GM18498 (cell line): ENCODE results near the gene TGFBR1.

Experiments
- ATAC-seq: cut with Tn5 transposase; IDR thresholded peaks from one replicate; pipeline ENCODE4 v1.9.1; 2021; ENCODE audit warnings: mild to moderate bottlenecking, moderate library complexity; ENCODE audit not compliant: unreplicated experiment

Gene TGFBR1

DNA sequence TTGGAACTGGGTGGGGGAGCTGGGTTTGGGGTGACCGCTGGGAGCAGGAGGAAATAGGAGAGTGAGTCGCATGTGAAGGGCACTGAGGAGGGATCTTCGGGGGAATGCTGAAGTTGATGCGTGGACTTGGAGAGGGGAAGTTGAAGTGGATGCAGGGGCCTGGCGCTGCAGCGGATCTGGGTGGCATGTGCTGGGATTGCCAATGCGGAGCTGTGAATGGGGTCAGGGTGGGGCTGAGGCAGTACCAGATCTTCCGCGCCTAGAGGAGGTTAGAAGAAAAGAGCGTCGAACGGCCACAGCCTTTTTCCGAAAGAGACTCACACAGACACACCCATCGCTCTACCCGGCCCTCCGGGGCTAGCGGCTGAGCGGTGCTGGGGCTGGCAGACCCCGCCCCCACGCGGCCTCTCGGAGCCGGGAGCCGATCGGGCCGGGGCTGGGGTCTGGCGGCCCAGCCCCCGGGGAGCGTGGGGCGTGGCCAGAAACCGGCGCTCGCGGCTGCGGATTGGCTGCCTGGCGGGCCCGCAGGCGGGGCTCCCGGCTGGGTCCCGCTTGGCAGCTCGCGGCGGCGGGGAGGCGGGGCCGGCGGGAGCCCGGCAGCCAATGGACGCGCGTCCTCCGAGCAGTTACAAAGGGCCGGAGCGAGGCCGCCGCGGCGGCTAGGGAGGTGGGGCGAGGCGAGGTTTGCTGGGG, at the start of gene TGFBR1:
Gene TGFBR1, plus strand, starts transcription at position 655 of the 693 bp plus-strand sequence. CDS start 93 bp downstream, outside the sequence.
- peak; percentile 93 for ATAC-seq

DNA sequence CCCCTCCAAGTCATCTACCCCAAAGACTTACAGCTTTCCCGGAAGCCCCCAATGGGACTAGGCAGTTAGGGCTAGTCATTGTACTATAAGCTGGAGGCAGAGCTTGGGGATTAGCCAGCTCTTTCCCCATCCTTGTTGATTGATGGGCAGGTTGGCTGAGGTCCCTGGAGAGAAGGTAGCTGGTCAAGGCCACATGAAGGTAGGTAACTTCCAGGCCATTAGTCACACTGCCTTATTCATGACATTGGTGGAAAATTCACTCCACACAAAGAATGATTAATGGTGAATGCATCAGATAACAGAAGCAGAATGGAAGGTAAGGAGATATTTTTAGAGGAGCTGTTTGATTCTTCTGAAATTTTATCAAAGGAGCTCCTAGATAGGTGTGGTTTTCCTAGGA, 49.5 kb upstream of the TGFBR1 start:
- ATAC-seq: no peak

DNA sequence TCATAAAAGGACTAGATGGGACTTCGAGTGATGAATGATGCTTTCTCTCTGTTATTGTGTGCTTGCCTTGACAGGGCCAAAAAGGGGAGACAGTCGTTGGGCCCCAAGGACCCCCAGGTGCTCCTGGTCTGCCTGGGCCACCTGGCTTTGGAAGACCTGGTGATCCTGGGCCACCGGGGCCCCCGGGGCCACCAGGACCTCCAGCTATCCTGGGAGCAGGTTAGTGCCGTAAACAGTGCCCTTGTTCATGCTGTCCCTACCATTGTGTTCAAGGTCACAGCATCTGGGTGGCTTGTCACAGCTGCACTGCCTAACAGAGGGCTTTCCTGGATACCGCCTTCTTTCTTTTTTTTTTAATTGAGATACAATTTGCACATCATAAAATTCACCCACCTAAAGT, 48.7 kb upstream of the TGFBR1 start:
- ATAC-seq: no peak

DNA sequence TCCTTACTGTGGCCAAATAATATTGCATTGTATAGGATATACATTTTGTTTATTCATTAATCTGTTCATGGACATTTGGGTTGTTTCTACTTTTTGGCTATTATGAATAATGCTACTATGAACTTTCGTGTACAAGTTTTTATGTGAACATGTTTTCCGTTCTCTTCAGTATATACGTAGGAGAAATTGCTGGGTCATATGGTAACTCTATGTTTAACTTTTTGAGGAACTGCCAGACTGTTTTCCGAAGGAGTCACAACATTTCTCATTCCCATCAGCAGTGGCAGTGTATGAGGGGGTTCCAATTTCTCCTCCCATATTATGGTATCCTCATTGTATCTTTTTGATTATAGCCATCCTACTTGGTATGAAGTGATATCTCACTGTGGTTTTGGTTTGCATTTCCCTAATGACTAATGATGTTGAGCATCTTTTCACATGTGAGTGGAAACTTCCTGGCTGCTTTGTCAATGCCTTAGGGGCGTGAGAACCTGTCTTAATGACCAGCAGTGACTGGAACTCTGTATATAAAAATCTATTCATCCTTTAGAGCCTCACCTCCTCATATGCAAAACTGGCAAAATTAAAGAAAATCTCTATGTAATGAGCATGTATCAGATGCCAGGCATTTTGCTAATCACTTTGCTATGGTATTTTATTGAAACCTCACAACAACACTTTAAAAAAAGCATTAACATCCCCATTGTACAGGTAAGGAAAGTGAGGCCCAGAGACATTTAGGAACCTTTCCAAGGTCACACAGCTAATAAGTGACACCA, 47.8 kb upstream of the TGFBR1 start:
- no peak for ATAC-seq

DNA sequence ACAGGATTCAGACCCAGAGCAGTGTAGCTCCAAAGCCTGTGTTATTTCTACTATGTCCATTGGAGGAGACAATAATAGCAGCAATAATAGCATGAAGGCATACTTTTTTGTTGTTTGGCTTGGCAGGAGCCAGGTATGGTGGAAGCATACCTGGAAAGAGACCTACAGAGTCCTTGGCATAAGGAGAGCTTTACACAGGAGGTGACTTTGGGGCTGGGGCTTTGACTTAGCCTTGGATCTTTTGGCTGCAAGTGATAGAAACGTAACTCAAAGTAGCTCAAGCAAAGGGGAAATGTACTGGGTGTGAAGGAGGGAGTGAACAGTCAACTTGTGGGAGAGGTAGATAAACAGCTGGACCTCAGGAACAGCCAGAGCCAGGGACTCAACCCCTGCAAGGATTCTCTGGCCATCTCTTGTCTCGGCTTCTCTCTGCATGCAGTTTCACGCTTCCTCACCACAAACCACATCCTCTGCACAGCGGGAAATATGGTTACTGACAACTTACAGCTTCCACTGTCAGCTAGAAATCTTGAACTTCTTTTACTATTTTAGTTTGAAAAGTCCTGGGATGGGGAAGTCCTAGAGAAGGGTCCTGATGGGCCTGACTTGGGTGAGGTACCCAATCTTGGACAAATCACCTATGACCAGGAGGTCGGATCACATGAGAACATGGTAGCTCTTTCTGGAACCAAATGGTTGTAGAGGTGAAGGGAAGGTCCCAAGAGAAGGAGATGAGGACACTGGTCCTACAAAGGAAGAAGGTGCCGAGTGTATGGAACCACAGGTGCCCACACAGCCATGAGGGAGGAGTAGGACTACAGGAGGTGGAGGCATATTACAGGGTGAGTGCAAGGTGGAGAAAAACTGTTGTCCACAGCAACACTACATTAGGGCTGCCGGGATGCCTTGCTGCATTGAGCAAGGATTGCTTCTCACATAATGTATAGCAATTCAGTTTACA, 47.0 kb upstream of the TGFBR1 start:
- ATAC-seq: peak; percentile 85

DNA sequence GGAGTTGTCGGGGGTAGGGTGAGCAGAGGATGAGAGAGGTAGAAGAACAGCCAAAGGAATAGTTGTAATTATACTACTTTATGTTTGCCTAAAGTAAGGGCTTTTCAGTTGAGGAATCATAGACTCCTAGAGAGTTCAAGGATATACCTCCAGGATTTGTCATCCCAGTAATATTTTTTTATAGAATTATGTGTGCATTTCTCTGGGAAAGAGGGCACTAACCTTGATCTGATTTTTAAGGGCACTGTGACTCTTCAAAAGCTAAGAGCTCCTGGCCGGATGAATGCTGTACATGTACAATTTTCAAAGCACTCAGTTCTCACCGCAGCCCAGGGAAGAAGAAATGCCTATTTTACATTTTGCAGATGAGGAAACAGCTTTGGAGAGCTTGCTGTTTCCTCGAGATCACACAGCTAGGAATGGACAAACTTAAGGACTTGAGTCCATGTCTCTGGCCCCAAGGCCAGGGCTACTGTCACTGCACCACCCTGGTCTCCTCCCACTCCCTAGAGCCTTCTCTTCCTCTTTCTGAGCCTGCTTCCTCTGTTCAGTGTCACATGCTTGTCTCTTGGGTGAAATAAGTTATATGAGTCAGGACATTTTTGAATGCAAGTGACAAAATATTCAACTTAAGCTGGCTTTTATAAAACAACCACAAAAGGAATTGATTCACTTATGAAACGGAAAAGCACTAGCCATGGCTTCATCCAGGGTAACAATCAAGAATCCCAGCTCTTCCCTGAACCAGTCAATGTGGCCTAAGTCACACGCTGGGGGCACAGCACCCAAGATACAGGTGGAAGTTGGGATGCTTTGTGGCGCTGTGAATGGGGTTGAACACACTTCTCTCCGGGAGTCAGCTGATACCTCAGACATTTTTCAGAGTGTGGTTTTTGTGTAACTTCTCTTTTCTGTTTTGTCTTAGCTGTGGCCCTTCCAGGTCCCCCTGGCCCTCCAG, 45.7 kb upstream of the TGFBR1 start:
- ATAC-seq: peak; percentile 71

DNA sequence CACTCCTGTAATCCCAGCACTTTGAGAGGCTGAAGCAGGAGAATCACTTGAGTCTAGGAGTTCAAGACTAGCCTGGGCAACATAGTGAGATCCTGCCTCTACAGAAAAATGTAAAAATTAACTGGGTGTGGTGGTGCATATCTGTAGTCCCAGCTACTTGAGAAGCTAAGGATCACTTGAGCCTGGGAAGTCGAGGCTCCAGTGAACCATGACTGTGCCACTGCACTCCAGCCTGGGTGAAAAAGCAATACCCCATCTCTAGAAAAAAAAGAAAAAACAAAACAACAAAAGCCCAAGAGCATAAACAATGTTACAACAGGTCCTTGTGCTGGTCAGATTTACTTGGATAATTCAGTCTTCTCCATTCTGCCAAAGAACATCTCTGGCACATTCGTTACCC, 44.3 kb upstream of the TGFBR1 start:
- no peak for ATAC-seq

DNA sequence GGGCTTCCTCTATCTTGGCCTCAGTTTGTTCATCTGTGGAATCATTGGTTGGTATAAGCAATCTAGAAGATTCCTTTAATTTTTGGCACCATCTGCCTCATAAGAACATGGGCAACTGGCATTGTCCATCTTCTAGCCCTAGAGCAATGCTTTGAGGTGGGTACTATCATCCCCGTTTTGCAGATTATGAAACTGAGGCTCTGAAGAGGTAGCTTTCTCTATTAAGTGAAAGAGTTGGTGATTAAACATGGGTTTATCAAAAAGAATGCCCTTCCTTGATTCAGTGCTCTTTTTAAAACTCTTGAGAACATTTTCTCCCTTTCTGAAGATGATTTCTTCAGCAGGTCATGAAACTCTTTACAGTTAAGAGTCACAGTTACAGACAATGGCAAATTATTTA, 42.4 kb upstream of the TGFBR1 start:
- ATAC-seq: no peak

DNA sequence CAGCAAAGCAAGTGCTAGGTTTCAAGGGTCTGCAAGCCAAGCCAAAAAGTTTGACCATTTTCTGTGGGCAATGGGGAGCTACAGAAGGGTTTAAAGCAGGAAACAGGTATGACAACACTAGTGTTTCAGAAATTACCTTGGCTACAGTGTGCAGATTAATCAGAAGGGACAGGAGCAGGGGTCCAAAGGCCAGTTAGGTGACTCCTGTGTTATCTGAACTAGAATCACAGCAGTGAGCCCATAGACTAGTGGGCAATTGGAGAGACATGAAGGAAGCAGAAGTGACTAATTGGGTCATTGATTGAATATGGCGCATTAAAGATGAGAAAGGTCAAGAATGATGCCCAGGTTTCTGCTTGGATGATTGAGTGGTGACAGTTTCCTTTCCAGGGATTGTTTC, 41.4 kb upstream of the TGFBR1 start:
- ATAC-seq: no peak

DNA sequence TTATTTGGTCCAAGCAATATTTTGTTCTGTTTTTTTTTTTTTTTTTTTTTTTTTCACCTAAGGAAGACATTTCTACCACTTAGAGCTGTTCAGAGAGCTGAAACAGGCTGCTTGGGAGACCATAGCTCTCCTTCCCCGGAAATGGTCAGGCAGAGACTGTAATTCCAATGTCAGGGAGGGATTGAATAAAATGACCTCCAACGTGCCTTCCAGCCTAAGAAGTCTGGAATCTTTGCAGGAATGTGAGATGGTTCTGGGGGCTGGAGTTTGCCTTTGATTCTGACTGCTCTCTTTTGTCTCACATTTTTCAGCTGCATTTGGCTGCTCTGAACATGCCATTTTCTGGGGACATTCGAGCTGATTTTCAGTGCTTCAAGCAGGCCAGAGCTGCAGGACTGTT, 38.3 kb upstream of the TGFBR1 start:
- ATAC-seq: no peak

DNA sequence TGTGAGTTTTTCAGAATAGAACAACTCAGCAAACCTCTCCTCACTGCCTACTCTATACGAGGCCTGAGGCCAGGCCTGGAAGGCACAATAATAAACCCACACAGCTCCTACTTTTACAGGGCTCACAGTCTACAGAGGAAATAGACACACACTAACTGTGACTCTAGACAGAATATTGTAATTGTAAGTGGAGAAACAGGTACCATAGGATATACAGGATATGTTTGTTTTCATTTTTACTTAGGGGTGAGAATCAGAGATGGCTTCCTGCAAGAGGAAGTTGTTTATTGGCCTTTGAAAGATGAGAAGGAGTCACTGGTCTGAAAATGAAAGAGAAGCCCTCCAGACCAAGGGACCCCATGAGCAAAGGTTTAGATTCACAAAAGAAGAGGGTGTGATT, 35.8 kb upstream of the TGFBR1 start:
- no peak for ATAC-seq

DNA sequence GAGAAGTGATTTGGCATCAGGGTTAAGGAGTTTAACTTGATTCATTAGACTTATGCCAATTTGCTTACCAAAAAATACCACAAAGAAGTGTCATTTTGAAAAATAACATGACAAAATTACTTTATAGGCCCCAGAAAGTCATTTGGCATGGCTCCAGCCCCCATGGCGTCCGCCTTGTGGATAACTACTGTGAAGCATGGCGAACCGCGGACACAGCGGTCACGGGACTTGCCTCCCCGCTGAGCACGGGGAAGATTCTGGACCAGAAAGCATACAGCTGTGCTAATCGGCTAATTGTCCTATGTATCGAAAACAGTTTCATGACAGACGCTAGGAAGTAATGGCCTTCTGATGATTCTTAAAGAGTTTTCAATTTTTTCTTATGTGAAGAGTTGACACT, 35.4 kb upstream of the TGFBR1 start:
- no peak for ATAC-seq

DNA sequence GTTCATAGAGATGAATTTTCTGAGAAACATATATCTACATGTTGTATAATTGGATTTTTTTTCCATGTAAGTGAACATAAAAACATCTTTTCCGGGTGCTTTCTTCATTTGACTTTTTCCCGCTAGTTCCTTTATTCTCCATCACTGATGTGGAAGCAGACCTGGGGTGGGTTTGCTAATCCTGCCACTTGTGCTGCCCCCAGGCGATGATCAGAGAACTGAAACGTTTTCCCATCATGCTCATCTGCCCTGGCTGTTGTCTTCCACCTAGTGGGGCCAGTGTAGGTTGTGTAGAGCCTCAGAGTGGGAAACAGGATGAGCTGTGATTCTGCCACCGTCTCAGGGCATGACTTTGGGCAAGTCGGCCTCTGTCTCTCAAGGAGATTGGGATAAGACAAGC, 34.2 kb upstream of the TGFBR1 start:
- no peak for ATAC-seq

DNA sequence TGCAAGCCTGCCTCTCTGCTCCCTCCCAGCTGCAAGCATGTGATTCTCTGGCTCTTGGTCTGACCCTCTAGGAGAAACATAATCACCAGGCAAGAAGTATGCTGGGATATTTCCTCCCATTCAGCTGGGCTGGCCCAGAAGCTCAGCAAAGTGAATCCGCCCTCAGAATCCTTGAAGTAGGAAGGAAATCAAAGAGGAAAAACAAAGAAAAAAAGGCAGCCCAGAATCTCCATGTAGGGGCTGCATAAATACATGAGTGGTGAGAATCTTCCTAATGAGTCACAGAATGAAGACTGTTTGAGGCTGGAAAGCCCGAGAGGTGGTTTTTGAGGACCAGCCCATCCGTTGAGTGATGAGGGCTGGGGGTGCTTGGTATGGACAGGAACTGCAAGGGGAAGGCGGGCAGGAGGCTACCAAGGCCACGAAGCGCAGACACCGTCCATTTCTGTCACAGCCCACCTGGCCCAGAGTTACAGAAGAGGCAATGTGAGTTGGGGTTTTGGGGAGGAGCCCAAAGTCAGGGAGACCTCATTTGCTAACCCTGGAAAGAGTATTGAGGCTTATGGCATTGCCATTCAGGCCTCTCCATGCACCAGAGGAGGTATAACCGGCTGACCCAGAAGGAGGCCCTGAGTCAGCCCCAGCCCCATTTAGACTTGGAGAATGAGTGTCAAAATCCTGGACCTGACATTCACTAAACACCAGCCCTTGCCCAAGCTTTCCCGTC, 33.4 kb upstream of the TGFBR1 start:
- no peak for ATAC-seq

DNA sequence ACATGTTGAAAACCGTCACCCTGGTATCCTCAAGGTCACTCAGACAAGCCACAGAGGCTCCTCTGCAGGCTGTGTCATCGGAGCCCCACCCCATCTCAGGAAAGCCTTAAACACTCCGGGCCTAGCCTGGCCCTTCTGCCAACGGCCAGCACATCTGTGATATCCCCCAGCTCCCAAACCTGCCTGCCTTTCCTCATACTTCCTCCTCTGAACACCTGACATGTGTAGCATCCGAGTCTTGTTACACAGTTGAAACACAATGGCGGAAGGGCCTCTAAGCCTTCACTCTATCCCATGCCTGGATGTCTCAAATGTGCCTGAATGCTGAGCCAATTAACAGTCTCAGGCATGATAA, 32.9 kb upstream of the TGFBR1 start:
- ATAC-seq: no peak

DNA sequence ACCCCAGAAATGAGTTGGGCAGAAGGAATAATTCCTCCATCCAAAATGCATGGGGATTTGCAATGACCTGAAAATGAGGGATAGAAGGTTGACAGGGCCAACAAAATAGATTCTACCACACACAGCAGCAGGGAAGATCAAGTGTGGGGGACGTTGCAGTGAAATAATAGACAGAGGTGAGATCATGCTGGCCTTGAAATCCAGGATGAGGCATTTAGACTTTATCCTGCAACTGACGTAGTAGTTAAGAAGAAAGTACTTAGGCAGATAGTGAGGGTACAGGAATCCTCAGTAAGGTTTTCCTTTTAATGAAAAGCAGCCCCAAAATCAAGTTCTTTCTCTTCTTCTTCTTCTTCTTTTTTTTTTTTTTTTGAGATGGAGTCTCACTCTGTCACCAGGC, 31.6 kb upstream of the TGFBR1 start:
- no peak for ATAC-seq

DNA sequence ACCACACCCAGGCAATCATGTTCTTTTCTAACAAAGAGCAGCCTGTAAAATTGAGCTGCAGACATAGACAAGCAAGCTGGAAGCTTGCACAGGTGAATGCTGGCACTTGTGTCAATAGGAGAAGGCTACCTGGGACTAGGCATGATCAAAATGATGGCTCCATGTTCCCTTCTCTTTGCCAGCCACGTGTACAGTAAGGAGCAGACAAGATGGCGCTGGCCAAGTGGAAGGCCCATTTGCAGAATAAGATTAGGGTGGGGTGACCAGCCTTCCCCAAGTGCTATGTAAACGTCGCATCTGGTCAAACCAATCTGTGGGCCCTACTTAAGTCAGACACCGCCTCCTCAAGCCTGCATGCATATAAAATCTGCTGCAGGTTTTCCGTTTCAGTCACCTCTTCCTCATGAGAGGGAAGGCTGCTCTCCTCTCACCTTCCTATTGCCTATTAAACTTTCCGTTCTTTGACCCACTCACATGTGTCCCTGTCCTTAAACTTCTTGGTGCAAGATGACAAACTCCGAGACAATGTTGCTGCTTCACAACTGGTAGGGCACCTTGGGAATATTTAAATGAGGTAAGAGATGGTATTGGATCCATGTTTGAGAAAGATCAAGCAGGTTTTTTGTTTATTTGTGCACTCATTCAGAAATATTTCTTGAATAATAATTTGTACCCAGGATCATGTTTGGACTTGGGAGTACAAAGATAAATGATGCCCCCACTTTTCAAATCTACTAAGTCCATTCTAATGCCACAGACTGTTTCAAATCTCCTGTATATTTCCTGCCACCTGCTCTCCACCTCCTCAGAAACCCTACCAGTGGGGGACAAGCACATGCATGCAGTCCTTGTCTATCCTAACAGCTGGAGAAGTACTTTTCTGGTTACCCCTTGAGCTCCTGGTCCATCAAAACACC, 30.7 kb upstream of the TGFBR1 start:
- ATAC-seq: no peak

DNA sequence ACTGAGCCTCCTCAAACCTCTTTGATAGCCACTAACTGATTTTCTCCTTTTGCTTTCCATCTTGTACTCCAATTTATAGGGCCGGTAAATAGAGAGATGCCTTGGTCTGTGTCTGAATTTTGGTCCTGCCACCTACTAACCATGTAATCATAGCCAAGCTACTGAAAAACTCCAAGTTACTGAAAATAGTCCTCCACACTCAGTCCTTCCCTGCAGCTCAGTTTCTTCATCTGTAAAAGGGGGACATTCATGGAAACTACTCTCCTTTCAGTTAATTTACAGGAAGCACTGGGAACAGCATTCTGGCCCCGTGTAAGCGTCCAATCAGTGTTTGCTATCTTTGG, 30.0 kb upstream of the TGFBR1 start:
- no peak for ATAC-seq
